Activated naive CD4-positive, alpha-beta T cell treated with anti-CD3 and anti-CD28 coated beads for 36 hours (primary cell): Measurements from ENCODE around the gene MFAP4. TPM values are rescaled to one million over a fixed set of nuclear protein-coding genes. Genes with fewer than 3 reads are reported as not detected.

Experiments used
- CTCF ChIA-PET: fragments of 350-600 bp; sonication (Branson Sonifier 250); formaldehyde crosslinking; loops from one replicate; lab custom pipeline; 2021; ENCODE audit warnings: antibody characterized with exemption; lab: Charles Lee
- DNase-seq: peaks from one replicate; pipeline ENCODE4 v3.0.0-alpha.2; 2020
- H3K27ac Mint-ChIP-seq: one replicate; pipeline ENCODE4 v1.8.0; 2021; ENCODE audit warnings: mild to moderate bottlenecking, mixed read lengths
- H3K27me3 Mint-ChIP-seq: one replicate; pipeline ENCODE4 v1.8.0; 2021; ENCODE audit warnings: low read depth, mixed read lengths
- H3K36me3 Mint-ChIP-seq: one replicate; pipeline ENCODE4 v1.8.0; 2021; ENCODE audit warnings: low read depth, mixed read lengths
- H3K4me1 Mint-ChIP-seq: one replicate; pipeline ENCODE4 v1.8.0; 2021; ENCODE audit warnings: low read depth, mixed read lengths
- H3K4me3 Mint-ChIP-seq: one replicate; pipeline ENCODE4 v1.8.0; 2021; ENCODE audit warnings: mild to moderate bottlenecking, moderate library complexity, mixed read lengths
- H3K9me3 Mint-ChIP-seq: one replicate; pipeline ENCODE4 v1.8.0; 2021; ENCODE audit warnings: mixed read lengths
- intact Hi-C: fragments of 100-400 bp; cut with micrococcal nuclease; formaldehyde crosslinking; loops from one replicate; pipeline ENCODE4 v1.15.1; 2023
- total RNA-seq, 2 experiments: library from RNA; stranded (reverse); gene quantifications; one replicate each; pipeline ENCODE4 v1.2.3, GENCODE V29; 2021

MFAP4 gene
- total RNA-seq, 2 experiments from 2014 or later = not detected

GRCh38 chr17:19407601-19408345 lies 20.8 kb upstream of the MFAP4 start:
- H3K4me1 Mint-ChIP-seq = no peaks in the 10 kb centered on the region
- H3K36me3 Mint-ChIP-seq = no peaks in the 10 kb centered on the region
- intact Hi-C loops = no loop called here
- no peaks in the 10 kb centered on the region for H3K9me3 Mint-ChIP-seq
- H3K4me3 Mint-ChIP-seq = no peak overlapping the region
- H3K27ac Mint-ChIP-seq = no peak overlapping the region
- CTCF ChIA-PET = no interaction called here
- H3K27me3 Mint-ChIP-seq = no peaks in the 10 kb centered on the region
- DNase-seq = no peak

GRCh38 chr17:19405114-19405513 lies 18.1 kb upstream of the MFAP4 start:
- Mint-ChIP-seq H3K36me3 (no peaks in the 10 kb centered on the region), H3K4me3 (no peak overlapping the region), H3K27me3 (no peaks in the 10 kb centered on the region), H3K27ac (no peak overlapping the region), H3K9me3 (no peaks in the 10 kb centered on the region), H3K4me1 (no peaks in the 10 kb centered on the region)
- intact Hi-C loops = no loop called here
- no peak for DNase-seq
- CTCF ChIA-PET = interaction anchor here (0.6 kb wide), 1 partner anchor 264 kb away, joined by 3 read pairs; no protein-coding TSS in a partner anchor

GRCh38 chr17:19404264-19404663 lies 17.3 kb upstream of the MFAP4 start:
- DNase-seq = no peak
- no peaks in the 10 kb centered on the region for H3K4me1 Mint-ChIP-seq
- no peak overlapping the region for H3K27ac Mint-ChIP-seq
- H3K36me3 Mint-ChIP-seq = no peaks in the 10 kb centered on the region
- no peaks in the 10 kb centered on the region for H3K27me3 Mint-ChIP-seq
- no peak overlapping the region for H3K4me3 Mint-ChIP-seq
- CTCF ChIA-PET = no interaction called here
- H3K9me3 Mint-ChIP-seq = no peaks in the 10 kb centered on the region
- intact Hi-C loops = no loop called here

GRCh38 chr17:19403021-19403420 lies 16.0 kb upstream of the MFAP4 start:
- Mint-ChIP-seq H3K27ac (no peak overlapping the region), H3K36me3 (no peaks in the 10 kb centered on the region), H3K4me1 (no peaks in the 10 kb centered on the region), H3K4me3 (no peak overlapping the region), H3K9me3 (no peaks in the 10 kb centered on the region), H3K27me3 (no peaks in the 10 kb centered on the region)
- CTCF ChIA-PET = no interaction called here
- DNase-seq = no peak
- intact Hi-C loops = no loop called here

- CTCF ChIA-PET = interaction anchor here (0.6 kb wide), 1 partner anchor 260 kb away, joined by 3 read pairs; no protein-coding TSS in a partner anchor
- Mint-ChIP-seq H3K9me3 (no peaks in the 10 kb centered on the region), H3K27me3 (no peaks in the 10 kb centered on the region), H3K4me3 (no peak overlapping the region), H3K4me1 (no peaks in the 10 kb centered on the region), H3K36me3 (no peaks in the 10 kb centered on the region), H3K27ac (no peak overlapping the region)
- no peak for DNase-seq
- intact Hi-C loops = no loop called here
Measured at GRCh38 chr17:19402171-19402570, 15.2 kb upstream of the MFAP4 start.

- Mint-ChIP-seq H3K36me3 (no peaks in the 10 kb centered on the region), H3K27me3 (no peaks in the 10 kb centered on the region), H3K4me1 (no peaks in the 10 kb centered on the region), H3K9me3 (no peaks in the 10 kb centered on the region), H3K27ac (no peak overlapping the region), H3K4me3 (no peak overlapping the region)
- CTCF ChIA-PET = interaction anchor here (0.6 kb wide), 1 partner anchor 260 kb away, joined by 3 read pairs; no protein-coding TSS in a partner anchor
- no peak for DNase-seq
- intact Hi-C loops = no loop called here
Measured at GRCh38 chr17:19401321-19402010, 14.5 kb upstream of the MFAP4 start.

GRCh38 chr17:19399750-19400450 lies 12.9 kb upstream of the MFAP4 start:
- intact Hi-C loops = no loop called here
- no peaks in the 10 kb centered on the region for H3K9me3 Mint-ChIP-seq
- H3K27me3 Mint-ChIP-seq = no peaks in the 10 kb centered on the region
- DNase-seq = no peak
- no peak overlapping the region for H3K4me3 Mint-ChIP-seq
- no peak overlapping the region for H3K27ac Mint-ChIP-seq
- no peaks in the 10 kb centered on the region for H3K4me1 Mint-ChIP-seq
- CTCF ChIA-PET = no interaction called here
- H3K36me3 Mint-ChIP-seq = no peaks in the 10 kb centered on the region

- CTCF ChIA-PET = interaction anchor here (1.2 kb wide), 1 partner anchor 36 kb away, joined by 3 read pairs; the partner anchor contains the start of gene B9D1
- Mint-ChIP-seq H3K27me3 (no peaks in the 10 kb centered on the region), H3K4me1 (no peaks in the 10 kb centered on the region), H3K27ac (no peak overlapping the region), H3K9me3 (no peaks in the 10 kb centered on the region), H3K36me3 (no peaks in the 10 kb centered on the region), H3K4me3 (no peak overlapping the region)
- intact Hi-C loops = no loop called here
- DNase-seq = no peak
Measured at GRCh38 chr17:19398301-19399181, 11.6 kb upstream of the MFAP4 start.

GRCh38 chr17:19397556-19398041 lies 10.6 kb upstream of the MFAP4 start:
- Mint-ChIP-seq H3K27ac (no peak overlapping the region), H3K9me3 (no peaks in the 10 kb centered on the region), H3K4me3 (no peak overlapping the region), H3K36me3 (no peaks in the 10 kb centered on the region), H3K4me1 (no peaks in the 10 kb centered on the region), H3K27me3 (no peaks in the 10 kb centered on the region)
- CTCF ChIA-PET = interaction anchor here (0.5 to 1.2 kb wide), 3 partner anchors 12 to 80 kb away, joined by 3 read pairs; partner anchors contain the start of gene B9D1
- intact Hi-C loops = no loop called here
- DNase-seq = no peak

GRCh38 chr17:19392303-19392702 lies 5.3 kb upstream of the MFAP4 start:
- DNase-seq = no peak
- Mint-ChIP-seq H3K36me3 (no peaks in the 10 kb centered on the region), H3K4me1 (no peaks in the 10 kb centered on the region), H3K27ac (no peak overlapping the region), H3K27me3 (no peaks in the 10 kb centered on the region), H3K4me3 (no peak overlapping the region), H3K9me3 (no peaks in the 10 kb centered on the region)
- intact Hi-C loops = no loop called here
- CTCF ChIA-PET = no interaction called here

- no peaks in the 10 kb centered on the region for H3K36me3 Mint-ChIP-seq
- intact Hi-C loops = no loop called here
- DNase-seq = no peak
- no peak overlapping the region for H3K4me3 Mint-ChIP-seq
- H3K27me3 Mint-ChIP-seq = no peaks in the 10 kb centered on the region
- no peaks in the 10 kb centered on the region for H3K9me3 Mint-ChIP-seq
- CTCF ChIA-PET = no interaction called here
- no peaks in the 10 kb centered on the region for H3K4me1 Mint-ChIP-seq
- H3K27ac Mint-ChIP-seq = no peak overlapping the region
Measured at GRCh38 chr17:19391432-19391831, 4.4 kb upstream of the MFAP4 start.
